HG03095 (cell line): ENCODE results near the gene ARSG.
"Not testable (repeated sequence)": the region's sequence is repeated elsewhere in the genome, so short reads cannot be mapped to it uniquely, and the experiment has no call there.

Experiments
- ATAC-seq: cut with Tn5 transposase; IDR thresholded peaks from one replicate; pipeline ENCODE4 v1.9.1; 2021; ENCODE audit warnings: moderate library complexity; ENCODE audit not compliant: unreplicated experiment

Gene ARSG

GRCh38 chr17:68276339-68276738, 15.0 kb upstream of the ARSG start:
- not testable (repeated sequence) for ATAC-seq

- no peak for ATAC-seq
These were observed 13.5 kb upstream of the ARSG start for GRCh38 chr17:68277807-68278206.

GRCh38 chr17:68281965-68282364, 9.3 kb upstream of the ARSG start:
- not testable (repeated sequence) for ATAC-seq

GRCh38 chr17:68288375-68288774, 2.9 kb upstream of the ARSG start:
- ATAC-seq, result no peak

GRCh38 chr17:68288804-68289203, 2.5 kb upstream of the ARSG start:
- no peak for ATAC-seq

- ATAC-seq, result no peak
These were observed 1.8 kb upstream of the ARSG start for GRCh38 chr17:68289473-68289872.

- no peak for ATAC-seq
These were observed 1.4 kb upstream of the ARSG start for GRCh38 chr17:68289936-68290267.

GRCh38 chr17:68290268-68290954, 884 bp upstream of the ARSG start:
- ATAC-seq, result no peak

GRCh38 chr17:68291836-68292688, 767 bp downstream of the ARSG start:
- peak; percentile 48 for ATAC-seq

- ATAC-seq, result no peak
These were observed 1.4 kb downstream of the ARSG start for GRCh38 chr17:68292689-68293040.

- ATAC-seq, result no peak
These were observed 2.3 kb downstream of the ARSG start for GRCh38 chr17:68293490-68294195.

- no peak for ATAC-seq
These were observed 2.9 kb downstream of the ARSG start for GRCh38 chr17:68294196-68294555.

- no peak for ATAC-seq
These were observed 3.3 kb downstream of the ARSG start for GRCh38 chr17:68294617-68295016.

- no peak for ATAC-seq
These were observed 3.8 kb downstream of the ARSG start for GRCh38 chr17:68295086-68295485.

GRCh38 chr17:68296217-68297191, 5.2 kb downstream of the ARSG start:
- ATAC-seq, result no peak

- no peak for ATAC-seq
These were observed 5.9 kb downstream of the ARSG start for GRCh38 chr17:68297195-68297594.

- no peak for ATAC-seq
These were observed 7.3 kb downstream of the ARSG start for GRCh38 chr17:68298601-68299000.

GRCh38 chr17:68299817-68300216, 8.5 kb downstream of the ARSG start:
- ATAC-seq, result no peak

- no peak for ATAC-seq
These were observed 10.2 kb downstream of the ARSG start for GRCh38 chr17:68301438-68301959.

- ATAC-seq, result no peak
These were observed 10.8 kb downstream of the ARSG start for GRCh38 chr17:68302066-68302564.
